Liver (tissue), 9 donors: ENCODE results near the gene ADAMTS19. TPM values are rescaled to one million over a fixed set of nuclear protein-coding genes. Genes with fewer than 3 reads are reported as not detected.

Experiments used
- DNase-seq: peaks from one replicate; pipeline ENCODE4 v3.0.0-alpha.2; 2017; ENCODE audit warnings: low spot score
- H3K27ac ChIP-seq, 2 donors: one replicate each; pipeline ENCODE4 v1.7.0; 2013; ENCODE audit warnings: inconsistent platforms in 2 of 2, low read length in 2 of 2, control low read depth in 1 of 2, low read depth in 1 of 2, mild to moderate bottlenecking in 1 of 2
- H3K27me3 ChIP-seq, 4 donors: one replicate each; pipeline versions ENCODE4 v1.6.1 to v1.7.0; 2013; ENCODE audit warnings: low read length in 3 of 4, inconsistent platforms in 1 of 4, mild to moderate bottlenecking in 1 of 4, moderate library complexity in 1 of 4; ENCODE audit not compliant: control insufficient read depth in 4 of 4, insufficient read depth in 4 of 4
- H3K36me3 ChIP-seq, 4 donors: one replicate each; pipeline versions ENCODE4 v1.6.1 to v1.7.0; 2013; ENCODE audit warnings: low read length in 3 of 4, mild to moderate bottlenecking in 3 of 4, low read depth in 1 of 4, moderate library complexity in 1 of 4; ENCODE audit not compliant: control insufficient read depth in 4 of 4, insufficient read depth in 3 of 4
- H3K4me1 ChIP-seq, 4 donors: one replicate each; pipeline versions ENCODE4 v1.6.1 to v1.7.0; 2013; ENCODE audit warnings: low read length in 3 of 4, mild to moderate bottlenecking in 3 of 4, moderate library complexity in 1 of 4; ENCODE audit not compliant: control insufficient read depth in 4 of 4, insufficient read depth in 4 of 4
- H3K4me3 ChIP-seq, 3 donors: one replicate each; pipeline versions ENCODE4 v1.6.1 to v1.7.0; 2013; ENCODE audit warnings: low read length in 3 of 3, control low read depth in 1 of 3, low read depth in 1 of 3, mild to moderate bottlenecking in 1 of 3
- H3K9ac ChIP-seq, 2 donors: one replicate each; pipeline ENCODE4 v1.7.0; 2013; ENCODE audit warnings: low read length in 2 of 2, mild to moderate bottlenecking in 2 of 2, moderate library complexity in 2 of 2, control low read depth in 1 of 2, low read depth in 1 of 2
- H3K9me3 ChIP-seq, 4 donors: one replicate each; pipeline versions ENCODE4 v1.6.1 to v1.7.0; 2013; ENCODE audit warnings: low read length in 3 of 4; ENCODE audit not compliant: control insufficient read depth in 4 of 4
- ATF3 ChIP-seq: IDR thresholded peaks from 2 replicates; pipeline ENCODE4 v1.6.1; 2016; ENCODE audit warnings: antibody characterized with exemption
- CTCF ChIP-seq: fragments of 150-350 bp; IDR thresholded peaks from 2 replicates; pipeline ENCODE4 v1.5.1; 2017; ENCODE audit warnings: improper control_type of control experiment, low read depth, low read length; ENCODE audit not compliant: missing input control
- EGR1 ChIP-seq, 2 donors: IDR thresholded peaks; 2 replicates each; pipeline ENCODE4 v1.6.1; 2016 to 2018; ENCODE audit warnings: antibody characterized with exemption in 2 of 2, low read depth in 2 of 2
- FOXA1 ChIP-seq: IDR thresholded peaks from 2 replicates; pipeline ENCODE4 v1.6.1; 2016; ENCODE audit warnings: antibody characterized with exemption
- FOXA2 ChIP-seq: IDR thresholded peaks from 2 replicates; pipeline ENCODE4 v1.6.1; 2016; ENCODE audit warnings: antibody characterized with exemption
- GABPA ChIP-seq, 2 donors: IDR thresholded peaks in 1 of 2; conservative IDR thresholded peaks in 1 of 2; 2 replicates each; pipeline ENCODE4 v1.6.1; 2016; ENCODE audit warnings: antibody characterized with exemption in 2 of 2, mild to moderate bottlenecking in 1 of 2, moderate library complexity in 1 of 2
- HNF4A ChIP-seq, 2 donors: conservative IDR thresholded peaks; 2 replicates each; pipeline ENCODE4 v1.6.1; 2016; ENCODE audit warnings: antibody characterized with exemption in 2 of 2, mild to moderate bottlenecking in 2 of 2
- HNF4G ChIP-seq: IDR thresholded peaks from 2 replicates; pipeline ENCODE4 v1.6.1; 2016; ENCODE audit warnings: antibody characterized with exemption
- JUND ChIP-seq, 2 donors: IDR thresholded peaks; 2 replicates each; pipeline ENCODE4 v1.6.1; 2016; ENCODE audit warnings: antibody characterized with exemption in 2 of 2
- MAX ChIP-seq: IDR thresholded peaks from 2 replicates; pipeline ENCODE4 v1.6.1; 2016; ENCODE audit warnings: antibody characterized with exemption
- NR2F2 ChIP-seq: IDR thresholded peaks from 2 replicates; pipeline ENCODE4 v1.6.1; 2016; ENCODE audit warnings: antibody characterized with exemption
- RAD21 ChIP-seq, 2 donors: IDR thresholded peaks; 2 replicates each; pipeline ENCODE4 v1.6.1; 2016; ENCODE audit warnings: antibody characterized with exemption in 2 of 2, mild to moderate bottlenecking in 2 of 2
- REST ChIP-seq: IDR thresholded peaks from 2 replicates; pipeline ENCODE4 v1.6.1; 2016; ENCODE audit warnings: antibody characterized with exemption, mild to moderate bottlenecking
- RXRA ChIP-seq, 2 donors: IDR thresholded peaks; 2 replicates each; pipeline ENCODE4 v1.6.1; 2017 to 2018; ENCODE audit warnings: antibody characterized with exemption in 2 of 2, mild to moderate bottlenecking in 1 of 2
- SP1 ChIP-seq: IDR thresholded peaks from 2 replicates; pipeline ENCODE4 v1.6.1; 2018; ENCODE audit warnings: antibody characterized with exemption, mild to moderate bottlenecking
- TAF1 ChIP-seq: conservative IDR thresholded peaks from 2 replicates; pipeline ENCODE4 v1.6.1; 2016; ENCODE audit warnings: antibody characterized with exemption, mild to moderate bottlenecking
- YY1 ChIP-seq: IDR thresholded peaks from 2 replicates; pipeline ENCODE4 v1.6.1; 2016; ENCODE audit warnings: antibody characterized with exemption, mild to moderate bottlenecking
- ZBTB33 ChIP-seq: IDR thresholded peaks from 2 replicates; pipeline ENCODE4 v1.6.1; 2016; ENCODE audit warnings: antibody characterized with exemption
- WGBS: extraction: QIAGEN DNeasy Blood & Tissue Kit; methylation state at CpG from one replicate; pipeline ENCODE4 v1.1.7; 2013; 5-methylcytosine and 5-hydroxymethylcytosine counted together
- polyA plus RNA-seq, 2 donors: library from polyadenylated mRNA; stranded (reverse) in 1 of 2; unstranded in 1 of 2; fragments of 200-250 nt in 1 of 2; fragments of >200 nt in 1 of 2; fragmentation: Nextera tagmentation in 1 of 2; extraction: Ambion mirVana in 1 of 2; gene quantifications; one replicate each; pipeline versions ENCODE4 v1.2.1 to v1.2.3, GENCODE V29; 2013 to 2015
- total RNA-seq, 2 donors: library from RNA; depleted of rRNA; stranded (reverse); fragments of >200 nt; gene quantifications; one replicate each; pipeline ENCODE4 v1.2.3, GENCODE V29; 2014
- donor health status: healthy.
- donor health status: healthy.
- donor health status: healthy.
- donor health status: healthy.
- donor health status: healthy.

The ADAMTS19 gene
- total and polyA plus RNA-seq, 4 donors = 0.09 TPM; not detected in 3

GRCh38 chr5:129413570-129413969, 46.5 kb upstream of the ADAMTS19 start:
- H3K4me3 ChIP-seq = no peak overlapping the region
- no peaks in the 10 kb centered on the region for H3K36me3 ChIP-seq
- H3K9me3 ChIP-seq = peaks cover 0 to 2% (median 0%) of the 10 kb centered on the region in 4 donors
- 65% methylated on average over 2 of the region's 2 CpGs for WGBS
- H3K27me3 ChIP-seq = no peaks in the 10 kb centered on the region
- no peak overlapping the region for H3K9ac ChIP-seq
- H3K4me1 ChIP-seq = no peaks in the 10 kb centered on the region
- no peak overlapping the region for H3K27ac ChIP-seq
- no peak for DNase-seq
- TF ChIP-seq FOXA1 (no peak), FOXA2 (no peak), HNF4A (conservative IDR thresholded peaks at IDR 0.05) (no peak), EGR1 (IDR thresholded peaks at IDR 0.05; ENCODE audit: low read depth in 2 of 2) (no peak), CTCF (no peak), ZBTB33 (no peak), RXRA (IDR thresholded peaks at IDR 0.05) (no peak), SP1 (no peak), NR2F2 (no peak), GABPA (IDR thresholded peaks at IDR 0.05 in 1 of 2, conservative IDR thresholded peaks at IDR 0.05 in 1 of 2) (no peak), MAX (no peak)

GRCh38 chr5:129419292-129419691, 40.8 kb upstream of the ADAMTS19 start:
- Histone ChIP-seq H3K4me1 (no peaks in the 10 kb centered on the region), H3K4me3 (no peak overlapping the region), H3K9me3 (peaks cover 0 to 2% (median 0%) of the 10 kb centered on the region in 4 donors), H3K27me3 (no peaks in the 10 kb centered on the region), H3K36me3 (no peaks in the 10 kb centered on the region), H3K9ac (no peak overlapping the region), H3K27ac (no peak overlapping the region)
- DNase-seq = no peak
- WGBS = 79% methylated on average over 3 of the region's 3 CpGs
- no peak for TF ChIP-seq HNF4G
- TF ChIP-seq FOXA2 = no peak
- TF ChIP-seq RXRA (IDR thresholded peaks at IDR 0.05) = no peak
- TF ChIP-seq YY1 = no peak
- TF ChIP-seq FOXA1 = no peak
- TF ChIP-seq CTCF = no peak
- TF ChIP-seq RAD21 (IDR thresholded peaks at IDR 0.05) = no peak
- TF ChIP-seq MAX = no peak
- no peak for TF ChIP-seq NR2F2
- no peak for TF ChIP-seq HNF4A (conservative IDR thresholded peaks at IDR 0.05)
- no peak for TF ChIP-seq JUND (IDR thresholded peaks at IDR 0.05)
- no peak for TF ChIP-seq SP1
- no peak for TF ChIP-seq ATF3
- no peak for TF ChIP-seq REST
- TF ChIP-seq GABPA (IDR thresholded peaks at IDR 0.05 in 1 of 2, conservative IDR thresholded peaks at IDR 0.05 in 1 of 2) = no peak
- no peak for TF ChIP-seq ZBTB33
- no peak for TF ChIP-seq EGR1 (IDR thresholded peaks at IDR 0.05; ENCODE audit: low read depth in 2 of 2)
- TF ChIP-seq TAF1 = no peak
